MM.1S (cell line): ENCODE measurements around the gene TAF5.

Source experiments
- DNase-seq: peaks from one replicate; pipeline ENCODE4 v3.0.0-alpha.2; 2015
- H2AFZ ChIP-seq: fragments of 300-600 bp; sonication (generic); 2 replicates; pipeline ENCODE4 v1.6.0; 2016; ENCODE audit warnings: antibody characterized with exemption, low read length
- H3F3A ChIP-seq: fragments of 300-600 bp; sonication (generic); 2 replicates; pipeline ENCODE4 v1.6.1; 2016; ENCODE audit warnings: mild to moderate bottlenecking, antibody characterized with exemption, low read length, moderate library complexity, mixed read lengths; ENCODE audit not compliant: insufficient read depth
- H3K27ac ChIP-seq: fragments of 300-600 bp; sonication (generic); 2 replicates; pipeline ENCODE4 v1.5.1; 2016; ENCODE audit warnings: mild to moderate bottlenecking, low read length
- H3K27me3 ChIP-seq: fragments of 300-600 bp; sonication (generic); replicated peaks from 2 replicates; pipeline ENCODE4 v1.6.0; 2016; ENCODE audit warnings: low read length; ENCODE audit not compliant: insufficient read depth
- H3K36me3 ChIP-seq: fragments of 300-600 bp; sonication (generic); replicated peaks from 2 replicates; pipeline ENCODE4 v1.6.1; 2016; ENCODE audit warnings: mild to moderate bottlenecking, low read length, mixed read lengths; ENCODE audit not compliant: insufficient read depth
- H3K4me1 ChIP-seq: fragments of 300-600 bp; sonication (generic); 2 replicates; pipeline ENCODE4 v1.6.1; 2016; ENCODE audit warnings: low read length, mixed read lengths
- H3K4me2 ChIP-seq: fragments of 300-600 bp; sonication (generic); 2 replicates; pipeline ENCODE4 v1.6.0; 2016; ENCODE audit warnings: low read depth, low read length
- H3K4me3 ChIP-seq: fragments of 300-600 bp; sonication (generic); 2 replicates; pipeline ENCODE4 v1.5.1; 2016; ENCODE audit warnings: low read length, mixed read lengths
- H3K79me2 ChIP-seq: fragments of 300-600 bp; sonication (generic); 2 replicates; pipeline ENCODE4 v1.6.1; 2016; ENCODE audit warnings: mixed run types, low read length, mixed read lengths
- H3K9ac ChIP-seq: fragments of 300-600 bp; sonication (generic); 2 replicates; pipeline ENCODE4 v1.6.1; 2016; ENCODE audit warnings: low read length, mixed read lengths
- H3K9me2 ChIP-seq: fragments of 300-600 bp; sonication (generic); replicated peaks from 2 replicates; pipeline ENCODE4 v1.6.1; 2016; ENCODE audit warnings: mild to moderate bottlenecking, low read length, mixed read lengths; ENCODE audit not compliant: insufficient read depth
- H3K9me3 ChIP-seq: fragments of 300-600 bp; sonication (generic); replicated peaks from 2 replicates; pipeline ENCODE4 v1.6.1; 2016; ENCODE audit warnings: mild to moderate bottlenecking, low read length, mixed read lengths; ENCODE audit not compliant: insufficient read depth
- H4K20me1 ChIP-seq: fragments of 300-600 bp; sonication (generic); 2 replicates; pipeline ENCODE4 v1.6.1; 2016; ENCODE audit warnings: mild to moderate bottlenecking, low read length, moderate library complexity, mixed read lengths; ENCODE audit not compliant: insufficient read depth
- EZH2 ChIP-seq: fragments of 300-600 bp; sonication (generic); optimal IDR thresholded peaks from 2 replicates; pipeline ENCODE3; 2017; ENCODE audit warnings: low read depth, mild to moderate bottlenecking, antibody characterized with exemption, low read length, mixed read lengths
- EZH2phosphoT487 ChIP-seq: fragments of 300-600 bp; sonication (generic); IDR thresholded peaks from 2 replicates; pipeline ENCODE4 v1.6.1; 2018; ENCODE audit warnings: antibody characterized with exemption, low read length
- TF ChIP-seq, protein P1 (sequence below): fragments of 300-600 bp; sonication (generic); IDR thresholded peaks from 2 replicates; pipeline ENCODE4 v1.5.1; 2016; ENCODE audit warnings: antibody characterized with exemption, low read length, mixed read lengths

TAF5 gene

DNA sequence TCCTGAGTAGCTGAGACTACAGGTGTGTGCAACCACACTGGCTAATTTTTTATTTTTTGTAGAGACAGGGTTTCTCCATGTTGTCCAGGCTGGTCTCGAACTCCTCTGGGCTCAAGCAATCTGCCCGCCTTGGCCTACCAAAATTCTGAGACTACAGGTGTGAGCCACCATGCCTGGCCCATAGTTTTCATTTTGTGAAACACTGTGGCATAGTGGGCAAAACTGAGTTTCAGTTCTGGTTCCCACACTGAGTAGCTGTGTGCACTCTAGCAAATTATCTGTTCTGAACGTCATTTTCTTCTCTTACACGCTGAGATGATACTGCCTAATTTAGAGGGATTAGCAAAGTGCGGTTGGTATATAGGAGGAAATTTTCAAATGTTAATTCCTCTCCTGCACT, 15.0 kb downstream of the TAF5 start:
- DNase-seq, result no peak
- Histone ChIP-seq H4K20me1 (no peaks in the 10 kb centered on the region), H3K4me3 (no peak overlapping the region), H3F3A (peaks cover 13% of the 10 kb centered on the region; the same call in 1 of the 2 replicates), H3K79me2 (no peaks in the 10 kb centered on the region), H3K9me2 (no peaks in the 10 kb centered on the region), H3K4me1 (no peaks in the 10 kb centered on the region), H3K27me3 (no peaks in the 10 kb centered on the region), H3K9ac (no peak overlapping the region), H2AFZ (no peak overlapping the region), H3K27ac (no peak overlapping the region), H3K9me3 (no peaks in the 10 kb centered on the region), H3K4me2 (no peak overlapping the region), H3K36me3 (peaks cover 6% of the 10 kb centered on the region; the same call in 1 of the 2 replicates)
- no peak for TF ChIP-seq EZH2phosphoT487
- TF ChIP-seq, protein P1, sequence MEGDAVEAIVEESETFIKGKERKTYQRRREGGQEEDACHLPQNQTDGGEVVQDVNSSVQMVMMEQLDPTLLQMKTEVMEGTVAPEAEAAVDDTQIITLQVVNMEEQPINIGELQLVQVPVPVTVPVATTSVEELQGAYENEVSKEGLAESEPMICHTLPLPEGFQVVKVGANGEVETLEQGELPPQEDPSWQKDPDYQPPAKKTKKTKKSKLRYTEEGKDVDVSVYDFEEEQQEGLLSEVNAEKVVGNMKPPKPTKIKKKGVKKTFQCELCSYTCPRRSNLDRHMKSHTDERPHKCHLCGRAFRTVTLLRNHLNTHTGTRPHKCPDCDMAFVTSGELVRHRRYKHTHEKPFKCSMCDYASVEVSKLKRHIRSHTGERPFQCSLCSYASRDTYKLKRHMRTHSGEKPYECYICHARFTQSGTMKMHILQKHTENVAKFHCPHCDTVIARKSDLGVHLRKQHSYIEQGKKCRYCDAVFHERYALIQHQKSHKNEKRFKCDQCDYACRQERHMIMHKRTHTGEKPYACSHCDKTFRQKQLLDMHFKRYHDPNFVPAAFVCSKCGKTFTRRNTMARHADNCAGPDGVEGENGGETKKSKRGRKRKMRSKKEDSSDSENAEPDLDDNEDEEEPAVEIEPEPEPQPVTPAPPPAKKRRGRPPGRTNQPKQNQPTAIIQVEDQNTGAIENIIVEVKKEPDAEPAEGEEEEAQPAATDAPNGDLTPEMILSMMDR, result no peak
- TF ChIP-seq EZH2, result no peak

DNA sequence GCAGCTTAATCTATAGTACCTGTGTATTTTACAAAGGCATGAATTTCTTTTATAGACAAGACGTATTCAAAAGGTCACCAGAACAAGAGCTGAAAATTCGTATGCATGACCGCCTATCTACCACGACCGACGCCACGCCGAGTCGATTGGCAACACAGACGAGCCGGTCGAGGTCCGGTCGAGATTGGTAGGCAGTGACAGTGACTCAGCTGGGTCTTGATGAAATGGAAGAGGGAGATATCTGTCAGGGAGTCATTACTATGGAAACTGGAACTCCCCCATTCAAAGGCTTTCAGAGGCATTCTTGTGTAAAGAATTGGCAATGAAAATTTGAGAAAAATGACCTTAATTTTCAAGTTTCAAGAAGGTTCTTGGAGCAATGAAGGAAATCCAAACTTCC, 26.4 kb downstream of the TAF5 start:
- no peak for DNase-seq
- H3K9me2 ChIP-seq, result no peaks in the 10 kb centered on the region
- no peak overlapping the region for H2AFZ ChIP-seq
- no peaks in the 10 kb centered on the region for H3K27me3 ChIP-seq
- H3K36me3 ChIP-seq, result peaks cover 2% of the 10 kb centered on the region
- H3K4me3 ChIP-seq, result no peak overlapping the region
- H3K4me2 ChIP-seq, result no peak overlapping the region
- H3K9ac ChIP-seq, result no peak overlapping the region
- no peak overlapping the region for H3K27ac ChIP-seq
- H3F3A ChIP-seq, result peaks cover 8% of the 10 kb centered on the region
- TF ChIP-seq EZH2phosphoT487, result no peak
- TF ChIP-seq, protein P1, result no peak
- no peak for TF ChIP-seq EZH2
- H3K9me3 ChIP-seq, result no peaks in the 10 kb centered on the region
- 0 out of 2 replicates have a peak, but pooled peaks cover 2% of the 10 kb centered on the region for H4K20me1 ChIP-seq
- H3K4me1 ChIP-seq, result peaks cover 18% of the 10 kb centered on the region
- H3K79me2 ChIP-seq, result peaks cover 82% of the 10 kb centered on the region

DNA sequence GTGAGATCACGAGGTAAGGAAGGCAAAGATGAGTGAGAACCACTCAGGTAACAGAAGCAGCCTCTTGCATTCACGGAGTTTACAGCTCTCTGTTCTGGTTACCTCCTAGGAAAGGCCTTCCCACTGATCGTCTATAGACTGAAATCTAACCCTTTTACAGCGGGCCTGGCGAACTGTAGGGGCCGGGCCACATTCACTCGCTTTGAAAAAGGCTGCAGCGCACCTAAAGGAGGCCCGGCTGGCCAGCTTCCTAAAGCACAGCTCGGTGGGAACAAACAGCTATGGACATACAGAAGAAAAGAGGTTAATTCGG, 27.9 kb downstream of the TAF5 start:
- H3K79me2 ChIP-seq, result peaks cover 91% of the 10 kb centered on the region

More for the DNA sequence above, 27.9 kb downstream of the TAF5 start:
- H3K9me2 ChIP-seq, result no peaks in the 10 kb centered on the region
- peak overlapping the region; percentile 55; the same call in 1 of the 2 replicates for H3K27ac ChIP-seq
- peak overlapping the region; percentile 89 for H3K4me3 ChIP-seq
- no peaks in the 10 kb centered on the region for H3K9me3 ChIP-seq
- H3K4me1 ChIP-seq, result peaks cover 18% of the 10 kb centered on the region
- peak overlapping the region; percentile 85 for H3K4me2 ChIP-seq
- H3K36me3 ChIP-seq, result peaks cover 2% of the 10 kb centered on the region
- no peaks in the 10 kb centered on the region for H3K27me3 ChIP-seq
- peaks cover 8% of the 10 kb centered on the region for H3F3A ChIP-seq
- peak overlapping the region; percentile 69 for H2AFZ ChIP-seq
- DNase-seq, result peak; percentile 16
- H4K20me1 ChIP-seq, result 0 out of 2 replicates have a peak, but pooled peaks cover 2% of the 10 kb centered on the region
- TF ChIP-seq EZH2, result no peak
- TF ChIP-seq EZH2phosphoT487, result no peak
- TF ChIP-seq, protein P1, result no peak
- H3K9ac ChIP-seq, result peak overlapping the region; percentile 84
